ENCODE results near the gene IPMK.
A peak's percentile ranks its signal among the peaks of the same experiment; 100 is the strongest.
"Not testable (repeated sequence)": the region's sequence is repeated elsewhere in the genome, so short reads cannot be mapped to it uniquely, and the experiment has no call there.

The IPMK gene

GRCh38 chr10:58155941-58156340 lies 111.8 kb downstream of the IPMK start:
- DNase-seq (ENCODE audit: low read depth in 2 of 3, low spot score in 1 of 3), result not testable (repeated sequence)

DNA sequence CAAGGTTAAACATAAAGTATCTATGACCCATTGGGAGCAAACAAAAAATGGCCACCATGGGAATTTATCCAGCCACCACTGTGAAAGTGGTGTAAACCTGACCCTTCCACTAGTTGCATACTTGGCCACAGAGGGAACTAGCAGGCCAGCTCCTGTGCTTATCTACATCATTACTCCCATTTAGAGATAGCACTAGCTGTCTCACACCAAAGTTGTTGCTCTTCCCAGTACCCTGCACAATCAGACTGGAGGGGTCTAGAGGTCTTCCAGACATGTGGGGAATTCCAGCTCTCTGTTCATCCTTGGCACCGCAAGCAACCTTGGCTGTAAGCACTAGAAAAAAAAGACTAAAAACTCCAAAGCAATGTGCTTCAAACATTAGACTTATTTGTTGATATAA lies 113.9 kb downstream of the IPMK start:
- no peak for DNase-seq (ENCODE audit: low read depth in 2 of 3, low spot score in 1 of 3)

GRCh38 chr10:58152673-58153263 lies 114.9 kb downstream of the IPMK start:
- DNase-seq (ENCODE audit: low read depth in 2 of 3, low spot score in 1 of 3), result peak; percentile 2 to 53 (median 5)

- DNase-seq (ENCODE audit: low read depth in 2 of 3, low spot score in 1 of 3), result no peak
These were observed 117.4 kb downstream of the IPMK start for GRCh38 chr10:58150290-58150689.

GRCh38 chr10:58143944-58144343 lies 123.8 kb downstream of the IPMK start:
- DNase-seq (ENCODE audit: low read depth in 2 of 3, low spot score in 1 of 3), result no peak

All from stimulated activated CD4-positive, alpha-beta T cell treated with anti-CD3 and anti-CD28 coated beads, Interleukin-12 subunit alpha, Interleukin-12 subunit beta, amount 100 ng/mL, for 48 hours (primary cell).